Posterior vena cava (tissue), 2 donors: ENCODE data around the gene LCE1A. TPM values are rescaled to one million over a fixed set of nuclear protein-coding genes. Genes with fewer than 3 reads are reported as not detected.

Experiments
- DNase-seq: peaks from one replicate; pipeline ENCODE4 v3.0.0-alpha.2; 2020; ENCODE audit warnings: low spot score
- intact Hi-C, 2 donors: fragments of 100-400 bp; cut with DNase I; formaldehyde crosslinking; loops; one replicate each; pipeline versions ENCODE4 v1.14.1 to v1.14.2; 2022 to 2023
- long read RNA-seq, 2 donors: library from polyadenylated mRNA; unstranded; transcript quantifications; one replicate each; pipeline ENCODE4 v2.0.0, GENCODE V29; 2020 to 2021
- total RNA-seq, 2 donors: library from RNA; stranded (reverse); fragmentation: NEBNext Ultra II Directional; extraction: Animal tissue kit (Norgen Biotek cat#: 25700); gene quantifications; one replicate each; pipeline ENCODE4 v1.2.1, GENCODE V29; 2021
- donor health status: DM: yes; HTN: yes; CAD: no.
- donor health status: DM: yes; HTN: yes; CAD: no.

Gene LCE1A, protein sequence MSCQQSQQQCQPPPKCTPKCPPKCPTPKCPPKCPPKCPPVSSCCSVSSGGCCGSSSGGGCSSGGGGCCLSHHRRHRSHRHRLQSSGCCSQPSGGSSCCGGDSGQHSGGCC
- total RNA-seq = not detected
- long read RNA-seq, donor 1 = 0 reads
- long read RNA-seq, donor 2 = 0 reads

GRCh38 chr1:152827173-152827572 is at the start of gene LCE1A:
Gene LCE1A, plus strand, starts transcription at chr1:152827473. Its CDS starts 0 bp downstream, at chr1:152827473.
- intact Hi-C loops = no loop called here
- no peak for DNase-seq

DNA sequence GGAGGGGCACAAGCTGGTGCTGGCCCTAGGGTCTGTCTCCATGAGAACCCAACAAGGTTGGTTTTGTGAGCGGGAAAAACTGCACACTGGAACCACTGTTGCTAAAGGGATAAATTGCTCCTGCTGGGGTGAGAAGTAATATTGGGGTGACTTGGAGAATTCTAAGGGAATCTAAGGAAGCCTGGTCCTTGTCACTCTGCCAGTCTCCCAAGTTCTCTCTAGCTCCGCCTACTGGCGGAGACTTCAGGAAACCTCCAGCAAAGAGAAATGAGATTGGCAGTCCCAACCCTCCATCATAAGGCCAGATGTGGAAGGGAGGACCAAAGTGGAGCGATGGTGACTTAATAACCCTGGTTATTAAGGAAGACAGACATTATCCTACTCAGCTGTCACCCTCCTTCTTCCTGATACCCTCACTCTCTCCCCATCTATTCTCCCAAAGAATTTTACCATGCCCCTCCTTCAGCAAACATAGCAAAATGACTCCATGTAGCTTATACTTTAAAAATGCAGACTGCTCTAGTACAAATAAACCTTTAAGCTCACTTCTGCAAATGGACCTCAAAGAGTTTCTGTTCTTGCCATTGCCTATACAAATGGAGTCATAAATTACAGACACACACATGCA is 49.6 kb upstream of the LCE1A start:
- DNase-seq = no peak
- intact Hi-C loops = no loop called here

DNA sequence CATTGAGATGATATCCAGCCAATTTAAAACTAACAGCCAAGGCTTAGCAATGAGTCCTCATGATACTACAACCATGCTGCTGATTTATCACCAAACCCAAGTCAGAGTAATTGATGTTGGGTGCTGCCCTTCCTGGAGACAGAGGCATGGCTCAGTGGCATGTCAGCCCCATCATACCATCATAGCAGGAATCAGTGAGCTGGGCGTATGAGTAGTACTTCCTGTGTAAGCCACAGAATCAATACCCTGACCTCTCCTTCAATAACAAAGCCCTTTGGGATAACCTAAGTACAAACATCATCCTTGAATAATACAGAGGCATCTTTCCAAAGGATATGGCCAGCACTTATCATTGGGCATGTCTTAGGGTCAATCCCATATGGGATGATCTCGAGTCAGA is 44.2 kb upstream of the LCE1A start:
- DNase-seq = no peak
- intact Hi-C loops = no loop called here

DNA sequence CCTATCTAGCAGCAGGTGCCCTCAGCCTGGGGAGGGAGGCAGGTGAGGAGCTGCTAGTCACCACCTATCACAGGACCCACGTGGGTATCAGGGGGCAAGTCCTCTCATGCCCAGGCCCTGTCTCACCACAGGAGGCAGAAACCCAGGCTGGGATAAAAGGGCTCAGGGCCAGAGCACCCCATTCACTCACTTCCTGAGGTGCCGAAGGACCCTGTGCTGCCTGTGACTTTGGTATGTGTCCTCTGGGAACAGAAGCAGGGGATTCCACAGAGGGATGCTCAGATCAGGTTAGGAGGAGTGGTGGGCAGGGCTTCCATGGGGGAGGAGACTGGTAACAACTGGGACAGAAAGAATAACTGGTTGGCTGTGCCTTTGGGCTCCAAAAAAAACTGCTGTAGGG is 41.2 kb upstream of the LCE1A start, which contains the start of gene LCE1E:
TSS of gene LCE1E (plus strand) at position 181 of the 400 bp plus-strand sequence. CDS start 1,043 bp downstream, outside the sequence.
- intact Hi-C loops = no loop called here
- DNase-seq = no peak

GRCh38 chr1:152795686-152796085 is 31.6 kb upstream of the LCE1A start:
- no peak for DNase-seq
- intact Hi-C loops = no loop called here

DNA sequence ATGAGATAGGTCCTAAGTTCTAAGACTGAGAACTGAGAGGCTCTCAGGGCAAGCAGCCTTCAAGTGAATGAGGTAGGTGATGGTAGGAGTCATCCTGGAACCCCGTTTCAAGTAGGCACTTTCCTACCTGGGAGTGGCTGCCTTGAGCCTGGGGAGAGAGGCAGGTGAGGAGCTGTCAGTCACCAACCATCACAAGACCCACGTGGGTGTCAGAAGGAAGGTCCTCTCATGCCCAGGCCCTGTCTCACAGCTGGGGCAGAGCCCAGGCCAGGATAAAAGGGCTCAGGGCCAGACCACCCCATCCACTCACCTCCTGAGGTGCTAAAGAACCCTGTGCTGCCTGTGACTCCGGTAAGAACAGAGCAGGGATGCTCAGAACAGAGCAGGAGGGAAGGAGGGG is 30.9 kb upstream of the LCE1A start, which contains the start of gene LCE1D:
TSS of gene LCE1D (plus strand) at position 301 of the 400 bp plus-strand sequence. CDS start 1,074 bp downstream, outside the sequence.
- DNase-seq = no peak
- intact Hi-C loops = no loop called here

- intact Hi-C loops = no loop called here
- DNase-seq = no peak
These were observed 25.9 kb upstream of the LCE1A start for GRCh38 chr1:152801333-152801732.

DNA sequence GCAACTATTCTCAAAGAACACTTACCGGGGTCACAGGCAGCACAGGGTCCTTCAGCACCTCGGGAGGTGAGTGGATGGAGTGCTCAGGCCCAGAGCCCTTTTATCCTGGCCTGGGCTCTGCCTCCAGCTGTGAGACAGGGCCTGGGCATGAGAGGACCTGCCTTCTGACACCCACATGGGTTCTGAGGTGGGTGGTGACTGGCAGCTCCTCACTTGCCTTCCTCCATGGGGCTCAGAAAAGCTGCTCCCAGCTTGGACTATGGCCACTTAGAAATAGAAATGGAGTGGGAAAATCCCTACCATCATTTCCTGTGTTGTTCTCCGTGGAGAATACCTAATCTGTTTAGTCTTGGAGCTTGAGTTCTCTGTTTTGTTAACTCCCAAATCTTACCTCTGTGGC is 20.7 kb upstream of the LCE1A start, which contains the start of gene LCE1C:
TSS of gene LCE1C (minus strand) at position 76 of the 400 bp plus-strand sequence. CDS start 1,173 bp downstream, outside the sequence.
- intact Hi-C loops = no loop called here
- DNase-seq = no peak

- DNase-seq = no peak
- intact Hi-C loops = no loop called here
These were observed 16.2 kb upstream of the LCE1A start for GRCh38 chr1:152811050-152811449.

- intact Hi-C loops = no loop called here
- no peak for DNase-seq
These were observed 15.6 kb upstream of the LCE1A start, which contains the start of gene LCE1B for GRCh38 chr1:152811671-152812070. Gene LCE1B, plus strand, starts transcription at chr1:152811971. Its CDS starts 476 bp downstream, at chr1:152812447.

DNA sequence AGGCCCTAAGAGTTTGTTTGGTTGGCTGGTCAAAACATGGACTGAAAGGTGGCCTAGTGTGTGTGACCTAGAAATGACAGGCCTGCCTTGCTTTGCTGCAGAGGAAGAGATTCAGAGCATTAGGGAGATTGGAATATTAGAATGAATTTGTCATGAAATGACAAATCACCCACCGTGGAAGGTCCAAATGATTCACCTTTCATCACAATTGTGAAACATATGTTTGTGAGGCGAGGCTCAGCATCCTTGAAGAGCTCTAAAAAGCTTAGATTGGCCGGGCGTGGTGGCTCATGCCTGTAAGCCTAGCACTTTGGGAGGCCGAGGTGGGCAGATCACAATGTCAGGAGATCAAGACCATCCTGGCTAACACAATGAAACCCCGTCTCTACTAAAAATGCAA is 10.0 kb upstream of the LCE1A start:
- intact Hi-C loops = no loop called here
- no peak for DNase-seq

GRCh38 chr1:152823294-152823693 is 4.0 kb upstream of the LCE1A start:
- intact Hi-C loops = no loop called here
- DNase-seq = no peak

GRCh38 chr1:152824964-152825363 is 2.3 kb upstream of the LCE1A start:
- intact Hi-C loops = no loop called here

GRCh38 chr1:152836870-152837269 is 9.6 kb downstream of the LCE1A start:
- intact Hi-C loops = no loop called here
- DNase-seq = no peak

More at GRCh38 chr1:152824964-152825363, 2.3 kb upstream of the LCE1A start:
- DNase-seq = no peak

DNA sequence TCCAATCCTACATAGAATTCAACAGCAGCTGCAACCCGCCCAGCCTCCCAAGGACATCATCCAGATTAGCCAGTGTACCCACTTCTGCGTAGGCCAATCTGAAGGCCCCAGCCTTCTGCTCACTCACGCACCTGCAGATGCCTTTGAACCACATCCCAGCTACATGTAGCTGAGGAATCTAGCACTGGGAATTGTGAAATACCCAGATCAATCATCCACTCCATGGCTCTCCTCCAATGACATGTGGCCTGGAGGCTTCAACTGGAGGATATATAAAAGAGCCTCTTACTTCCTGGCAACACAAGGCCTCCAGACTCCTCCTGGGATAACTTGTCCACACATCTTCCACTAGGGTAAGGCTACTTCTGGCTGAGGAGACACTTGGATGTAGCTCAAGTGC is 15.3 kb downstream of the LCE1A start, which contains the start of gene LCE6A:
TSS of gene LCE6A (plus strand) at position 301 of the 400 bp plus-strand sequence. CDS start 665 bp downstream, outside the sequence.
- intact Hi-C loops = loop anchor here in 1 of 2 donors (10.0 kb wide), 1 partner anchor 62 kb away; the partner anchor contains the start of gene IVL
- DNase-seq = no peak

GRCh38 chr1:152855661-152856060 is 28.4 kb downstream of the LCE1A start:
- intact Hi-C loops = no loop called here
- DNase-seq = no peak

DNA sequence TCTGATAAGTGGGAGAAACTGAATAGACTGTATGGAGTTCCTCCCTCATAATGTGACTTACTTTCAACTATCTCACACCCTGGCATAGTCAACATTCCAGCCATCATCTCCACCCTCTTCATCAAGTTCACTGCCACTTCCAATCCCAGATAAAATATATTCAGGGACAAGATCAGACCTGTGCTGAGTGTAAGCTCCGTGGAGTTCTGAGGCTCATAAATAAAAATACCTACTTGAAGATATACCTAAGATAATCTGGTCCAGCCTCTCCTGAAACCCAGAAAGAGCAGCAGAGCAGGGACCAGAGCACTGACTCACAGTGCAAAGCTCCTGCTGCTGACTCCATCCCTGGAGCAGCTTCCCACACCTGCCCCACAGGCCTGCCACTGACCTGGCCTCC is 30.8 kb downstream of the LCE1A start:
- intact Hi-C loops = no loop called here
- DNase-seq = no peak

DNA sequence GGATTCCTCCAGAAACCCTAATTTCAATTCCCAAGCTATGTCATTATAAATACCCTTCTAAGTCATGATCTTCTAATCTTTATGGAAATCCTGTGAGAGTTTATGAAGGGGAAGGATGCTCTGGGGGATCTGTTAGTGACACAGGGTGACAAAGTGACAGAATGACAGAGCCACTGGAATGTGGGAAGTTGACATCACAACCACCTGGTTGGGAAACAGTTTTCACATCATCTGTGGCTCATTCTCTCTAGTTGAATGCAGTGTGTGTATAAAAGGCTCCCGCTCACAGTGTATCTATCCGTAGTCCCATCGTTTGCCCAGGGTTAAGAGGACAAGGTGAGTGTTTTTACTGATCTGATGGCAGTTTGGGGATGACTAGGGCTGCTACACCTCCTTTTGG is 32.4 kb downstream of the LCE1A start, which contains the start of gene LCE7A:
TSS of gene LCE7A (plus strand) at position 301 of the 400 bp plus-strand sequence. CDS start 702 bp downstream, outside the sequence.
- intact Hi-C loops = no loop called here
- no peak for DNase-seq

GRCh38 chr1:152860129-152860528 is 32.9 kb downstream of the LCE1A start:
- intact Hi-C loops = no loop called here
- DNase-seq = no peak

DNA sequence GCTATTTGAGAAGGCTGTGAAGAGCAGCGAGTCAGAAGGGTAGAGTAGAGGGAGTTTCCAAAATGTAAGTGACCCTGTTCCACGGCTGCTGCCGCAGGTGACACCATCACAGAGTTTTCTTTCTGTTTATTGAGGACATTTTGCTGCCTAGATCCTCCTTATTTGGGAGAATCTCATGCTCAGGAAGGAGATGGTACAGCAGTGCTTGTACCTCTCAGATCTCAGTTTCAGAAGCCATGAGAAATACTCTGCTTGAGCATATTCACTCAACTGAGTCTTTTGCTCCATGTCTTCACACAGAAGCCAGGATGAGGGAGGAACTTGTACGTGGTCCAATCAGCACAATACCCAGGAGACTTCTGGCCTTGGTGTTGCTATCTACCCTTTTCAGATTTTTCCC is 34.1 kb downstream of the LCE1A start:
- DNase-seq = no peak
- intact Hi-C loops = no loop called here
